ENCODE data around the gene FARP2.

Gene FARP2

DNA sequence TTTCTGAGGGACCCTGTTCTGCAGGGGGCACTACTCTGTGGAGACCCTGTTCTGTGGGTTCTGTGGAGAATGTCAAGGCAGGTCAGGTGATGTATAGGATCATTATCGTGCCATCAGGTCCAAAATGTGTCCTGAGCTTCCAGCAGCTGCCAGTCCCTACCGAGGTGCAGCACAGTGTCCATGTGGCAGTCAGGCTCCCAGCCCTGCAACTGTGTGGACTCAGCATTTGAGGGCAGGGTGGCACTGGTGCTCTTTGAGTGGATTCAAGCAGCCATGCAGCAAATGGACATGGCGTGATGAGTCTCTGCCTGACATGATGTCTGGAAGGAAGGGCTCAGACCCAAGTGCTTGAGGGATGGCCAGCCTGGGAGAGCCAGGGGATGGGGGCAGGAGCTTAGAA, 117.3 kb downstream of the FARP2 start:
- no peak for ATAC-seq
- TF ChIP-seq CSDC2 (CRISPR knock-in tag; IDR thresholded peaks at IDR 0.05): no peak
- TF ChIP-seq ZFP30 (CRISPR knock-in tag; IDR thresholded peaks at IDR 0.05): no peak
- no peak for TF ChIP-seq ISL1 (CRISPR knock-in tag; IDR thresholded peaks at IDR 0.05)

DNA sequence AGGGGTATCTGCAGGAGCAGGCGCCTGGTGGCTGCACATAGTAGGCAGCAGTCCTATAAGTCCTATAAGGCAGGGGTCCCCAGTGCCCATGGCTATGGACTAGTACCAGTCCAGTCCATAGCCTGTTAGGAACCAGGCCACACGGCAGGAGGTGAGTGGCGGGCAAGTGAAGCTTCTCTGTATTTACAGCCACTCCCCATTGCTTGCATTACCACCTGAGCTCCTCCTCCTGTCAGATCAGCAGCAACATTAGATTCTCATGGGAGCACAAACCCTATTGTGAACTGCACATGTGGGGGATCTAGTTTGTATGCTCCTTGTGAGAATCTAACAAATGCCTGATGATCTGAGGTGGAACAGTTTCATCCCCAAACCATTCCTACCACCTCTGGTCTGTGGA, 119.2 kb downstream of the FARP2 start:
- no peak for TF ChIP-seq ZNF70 (CRISPR knock-in tag; IDR thresholded peaks at IDR 0.05)
- TF ChIP-seq, protein P1, sequence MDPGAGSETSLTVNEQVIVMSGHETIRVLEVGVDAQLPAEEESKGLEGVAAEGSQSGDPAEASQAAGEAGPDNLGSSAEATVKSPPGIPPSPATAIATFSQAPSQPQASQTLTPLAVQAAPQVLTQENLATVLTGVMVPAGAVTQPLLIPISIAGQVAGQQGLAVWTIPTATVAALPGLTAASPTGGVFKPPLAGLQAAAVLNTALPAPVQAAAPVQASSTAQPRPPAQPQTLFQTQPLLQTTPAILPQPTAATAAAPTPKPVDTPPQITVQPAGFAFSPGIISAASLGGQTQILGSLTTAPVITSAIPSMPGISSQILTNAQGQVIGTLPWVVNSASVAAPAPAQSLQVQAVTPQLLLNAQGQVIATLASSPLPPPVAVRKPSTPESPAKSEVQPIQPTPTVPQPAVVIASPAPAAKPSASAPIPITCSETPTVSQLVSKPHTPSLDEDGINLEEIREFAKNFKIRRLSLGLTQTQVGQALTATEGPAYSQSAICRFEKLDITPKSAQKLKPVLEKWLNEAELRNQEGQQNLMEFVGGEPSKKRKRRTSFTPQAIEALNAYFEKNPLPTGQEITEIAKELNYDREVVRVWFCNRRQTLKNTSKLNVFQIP (CRISPR knock-in tag; IDR thresholded peaks at IDR 0.05; ENCODE audit: borderline replicate concordance, low read depth): no peak
- TF ChIP-seq, protein P2, sequence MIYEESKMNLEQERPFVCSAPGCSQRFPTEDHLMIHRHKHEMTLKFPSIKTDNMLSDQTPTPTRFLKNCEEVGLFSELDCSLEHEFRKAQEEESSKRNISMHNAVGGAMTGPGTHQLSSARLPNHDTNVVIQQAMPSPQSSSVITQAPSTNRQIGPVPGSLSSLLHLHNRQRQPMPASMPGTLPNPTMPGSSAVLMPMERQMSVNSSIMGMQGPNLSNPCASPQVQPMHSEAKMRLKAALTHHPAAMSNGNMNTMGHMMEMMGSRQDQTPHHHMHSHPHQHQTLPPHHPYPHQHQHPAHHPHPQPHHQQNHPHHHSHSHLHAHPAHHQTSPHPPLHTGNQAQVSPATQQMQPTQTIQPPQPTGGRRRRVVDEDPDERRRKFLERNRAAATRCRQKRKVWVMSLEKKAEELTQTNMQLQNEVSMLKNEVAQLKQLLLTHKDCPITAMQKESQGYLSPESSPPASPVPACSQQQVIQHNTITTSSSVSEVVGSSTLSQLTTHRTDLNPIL (CRISPR knock-in tag; IDR thresholded peaks at IDR 0.05; ENCODE audit: low read depth): no peak
- TF ChIP-seq ZFP30 (CRISPR knock-in tag; IDR thresholded peaks at IDR 0.05): no peak
- no peak for TF ChIP-seq CSDC2 (CRISPR knock-in tag; IDR thresholded peaks at IDR 0.05)
- TF ChIP-seq ZFP3 (CRISPR knock-in tag; IDR thresholded peaks at IDR 0.05): no peak
- TF ChIP-seq, protein P3, sequence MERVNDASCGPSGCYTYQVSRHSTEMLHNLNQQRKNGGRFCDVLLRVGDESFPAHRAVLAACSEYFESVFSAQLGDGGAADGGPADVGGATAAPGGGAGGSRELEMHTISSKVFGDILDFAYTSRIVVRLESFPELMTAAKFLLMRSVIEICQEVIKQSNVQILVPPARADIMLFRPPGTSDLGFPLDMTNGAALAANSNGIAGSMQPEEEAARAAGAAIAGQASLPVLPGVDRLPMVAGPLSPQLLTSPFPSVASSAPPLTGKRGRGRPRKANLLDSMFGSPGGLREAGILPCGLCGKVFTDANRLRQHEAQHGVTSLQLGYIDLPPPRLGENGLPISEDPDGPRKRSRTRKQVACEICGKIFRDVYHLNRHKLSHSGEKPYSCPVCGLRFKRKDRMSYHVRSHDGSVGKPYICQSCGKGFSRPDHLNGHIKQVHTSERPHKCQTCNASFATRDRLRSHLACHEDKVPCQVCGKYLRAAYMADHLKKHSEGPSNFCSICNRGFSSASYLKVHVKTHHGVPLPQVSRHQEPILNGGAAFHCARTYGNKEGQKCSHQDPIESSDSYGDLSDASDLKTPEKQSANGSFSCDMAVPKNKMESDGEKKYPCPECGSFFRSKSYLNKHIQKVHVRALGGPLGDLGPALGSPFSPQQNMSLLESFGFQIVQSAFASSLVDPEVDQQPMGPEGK (CRISPR knock-in tag; IDR thresholded peaks at IDR 0.05; ENCODE audit: borderline replicate concordance): no peak
- no peak for TF ChIP-seq ISL1 (CRISPR knock-in tag; IDR thresholded peaks at IDR 0.05)
- no peak for TF ChIP-seq ESRRG (CRISPR knock-in tag; IDR thresholded peaks at IDR 0.05)
- TF ChIP-seq ZNF8 (CRISPR knock-in tag; IDR thresholded peaks at IDR 0.05): no peak
- no peak for TF ChIP-seq TOX (CRISPR knock-in tag; IDR thresholded peaks at IDR 0.05; ENCODE audit: borderline replicate concordance)
- no peak for TF ChIP-seq SNAI2 (CRISPR knock-in tag; IDR thresholded peaks at IDR 0.05)
- no peak for TF ChIP-seq TCF4 (CRISPR knock-in tag; IDR thresholded peaks at IDR 0.05; ENCODE audit: borderline replicate concordance)
- no peak for TF ChIP-seq BACH2 (CRISPR knock-in tag; IDR thresholded peaks at IDR 0.05; ENCODE audit: borderline replicate concordance)
- TF ChIP-seq GLIS3 (CRISPR knock-in tag; IDR thresholded peaks at IDR 0.05): no peak
- TF ChIP-seq OSR1 (CRISPR knock-in tag; IDR thresholded peaks at IDR 0.05): no peak
- TF ChIP-seq RARB (CRISPR knock-in tag; IDR thresholded peaks at IDR 0.05): no peak
- TF ChIP-seq, protein P4, sequence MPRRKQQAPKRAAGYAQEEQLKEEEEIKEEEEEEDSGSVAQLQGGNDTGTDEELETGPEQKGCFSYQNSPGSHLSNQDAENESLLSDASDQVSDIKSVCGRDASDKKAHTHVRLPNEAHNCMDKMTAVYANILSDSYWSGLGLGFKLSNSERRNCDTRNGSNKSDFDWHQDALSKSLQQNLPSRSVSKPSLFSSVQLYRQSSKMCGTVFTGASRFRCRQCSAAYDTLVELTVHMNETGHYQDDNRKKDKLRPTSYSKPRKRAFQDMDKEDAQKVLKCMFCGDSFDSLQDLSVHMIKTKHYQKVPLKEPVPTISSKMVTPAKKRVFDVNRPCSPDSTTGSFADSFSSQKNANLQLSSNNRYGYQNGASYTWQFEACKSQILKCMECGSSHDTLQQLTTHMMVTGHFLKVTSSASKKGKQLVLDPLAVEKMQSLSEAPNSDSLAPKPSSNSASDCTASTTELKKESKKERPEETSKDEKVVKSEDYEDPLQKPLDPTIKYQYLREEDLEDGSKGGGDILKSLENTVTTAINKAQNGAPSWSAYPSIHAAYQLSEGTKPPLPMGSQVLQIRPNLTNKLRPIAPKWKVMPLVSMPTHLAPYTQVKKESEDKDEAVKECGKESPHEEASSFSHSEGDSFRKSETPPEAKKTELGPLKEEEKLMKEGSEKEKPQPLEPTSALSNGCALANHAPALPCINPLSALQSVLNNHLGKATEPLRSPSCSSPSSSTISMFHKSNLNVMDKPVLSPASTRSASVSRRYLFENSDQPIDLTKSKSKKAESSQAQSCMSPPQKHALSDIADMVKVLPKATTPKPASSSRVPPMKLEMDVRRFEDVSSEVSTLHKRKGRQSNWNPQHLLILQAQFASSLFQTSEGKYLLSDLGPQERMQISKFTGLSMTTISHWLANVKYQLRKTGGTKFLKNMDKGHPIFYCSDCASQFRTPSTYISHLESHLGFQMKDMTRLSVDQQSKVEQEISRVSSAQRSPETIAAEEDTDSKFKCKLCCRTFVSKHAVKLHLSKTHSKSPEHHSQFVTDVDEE (CRISPR knock-in tag; IDR thresholded peaks at IDR 0.05): no peak

DNA sequence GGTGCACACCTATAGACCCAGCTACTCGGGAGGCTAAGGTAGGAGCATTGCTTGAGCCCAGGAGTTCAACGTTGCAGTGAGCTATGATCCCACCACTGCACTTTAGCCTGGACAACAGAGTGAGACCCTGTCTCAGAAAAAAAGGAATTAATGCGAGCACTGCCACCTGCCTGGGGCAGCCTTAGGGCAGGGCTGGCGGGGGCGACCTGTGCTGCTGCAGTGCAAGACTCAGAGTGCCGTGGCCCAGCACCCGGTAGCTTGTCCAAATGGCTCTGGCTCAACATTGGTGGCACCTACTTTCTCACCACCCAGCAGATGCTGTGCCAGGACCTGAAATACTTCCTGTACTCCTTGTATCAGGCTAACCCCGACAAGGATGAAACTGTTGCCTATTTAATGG, 122.1 kb downstream of the FARP2 start:
- ATAC-seq: no peak
- no peak for TF ChIP-seq ZC3H10 (CRISPR knock-in tag; IDR thresholded peaks at IDR 0.05)
- TF ChIP-seq ARNTL (CRISPR knock-in tag; IDR thresholded peaks at IDR 0.05; ENCODE audit: borderline replicate concordance, low read depth): no peak
- no peak for TF ChIP-seq ZFP3 (CRISPR knock-in tag; IDR thresholded peaks at IDR 0.05)
- TF ChIP-seq ZFP30 (CRISPR knock-in tag; IDR thresholded peaks at IDR 0.05): no peak
- no peak for TF ChIP-seq ZNF70 (CRISPR knock-in tag; IDR thresholded peaks at IDR 0.05)
- TF ChIP-seq, protein P4 (CRISPR knock-in tag; IDR thresholded peaks at IDR 0.05): no peak
- TF ChIP-seq ZNF8 (CRISPR knock-in tag; IDR thresholded peaks at IDR 0.05): no peak
- TF ChIP-seq ISL1 (CRISPR knock-in tag; IDR thresholded peaks at IDR 0.05): no peak
- TF ChIP-seq RARB (CRISPR knock-in tag; IDR thresholded peaks at IDR 0.05): no peak
- TF ChIP-seq OSR1 (CRISPR knock-in tag; IDR thresholded peaks at IDR 0.05): no peak
- TF ChIP-seq, protein P2 (CRISPR knock-in tag; IDR thresholded peaks at IDR 0.05; ENCODE audit: low read depth): no peak
- TF ChIP-seq, protein P3 (CRISPR knock-in tag; IDR thresholded peaks at IDR 0.05; ENCODE audit: borderline replicate concordance): no peak
- TF ChIP-seq ZNF565 (CRISPR knock-in tag; conservative IDR thresholded peaks at IDR 0.05; ENCODE audit: low read depth): no peak
- TF ChIP-seq SNAI2 (CRISPR knock-in tag; IDR thresholded peaks at IDR 0.05): no peak
- TF ChIP-seq GLIS3 (CRISPR knock-in tag; IDR thresholded peaks at IDR 0.05): no peak
- TF ChIP-seq PPARA (CRISPR knock-in tag; IDR thresholded peaks at IDR 0.05; ENCODE audit: borderline replicate concordance): no peak
- no peak for TF ChIP-seq CSDC2 (CRISPR knock-in tag; IDR thresholded peaks at IDR 0.05)

More for the DNA sequence above, 119.2 kb downstream of the FARP2 start:
- ATAC-seq: no peak
